Small intestine (tissue), 7 donors: ENCODE results near the gene AMPD3. TPM values are rescaled to one million over a fixed set of nuclear protein-coding genes. Genes with fewer than 3 reads are reported as not detected.
A peak's percentile ranks its signal among the peaks of the same experiment; 100 is the strongest.

ENCODE experiments used
- DNase-seq, 2 donors: peaks; one replicate each; pipeline versions ENCODE4 v3.0.0 to v3.0.0-alpha.2; 2013
- FAIRE-seq: peaks from 2 replicates; lab custom pipeline; 2012; peaks lifted over from hg19 to GRCh38; lab: Jason Lieb, UNC
- H3K27ac ChIP-seq, 3 donors: one replicate each; pipeline ENCODE4 v1.5.1; 2013; ENCODE audit warnings: low read length in 2 of 3, mild to moderate bottlenecking in 2 of 3, control low read depth in 1 of 3, inconsistent platforms in 1 of 3, low read depth in 1 of 3, moderate library complexity in 1 of 3
- H3K27me3 ChIP-seq, 3 donors: one replicate each; pipeline ENCODE4 v1.6.1; 2013; ENCODE audit warnings: low read length in 3 of 3, inconsistent platforms in 1 of 3; ENCODE audit not compliant: control insufficient read depth in 3 of 3, insufficient read depth in 3 of 3
- H3K36me3 ChIP-seq, 3 donors: one replicate each; pipeline ENCODE4 v1.6.1; 2013; ENCODE audit warnings: low read length in 3 of 3, inconsistent platforms in 1 of 3, low read depth in 1 of 3, mild to moderate bottlenecking in 1 of 3, moderate library complexity in 1 of 3; ENCODE audit not compliant: control insufficient read depth in 3 of 3, insufficient read depth in 2 of 3
- H3K4me1 ChIP-seq, 3 donors: one replicate each; pipeline ENCODE4 v1.6.1; 2013; ENCODE audit warnings: low read length in 2 of 3, inconsistent platforms in 1 of 3, low read depth in 1 of 3, mild to moderate bottlenecking in 1 of 3, moderate library complexity in 1 of 3; ENCODE audit not compliant: control insufficient read depth in 3 of 3, insufficient read depth in 2 of 3
- H3K4me3 ChIP-seq, 3 donors: one replicate each; pipeline ENCODE4 v1.5.1; 2013; ENCODE audit warnings: low read length in 3 of 3, control low read depth in 1 of 3, inconsistent platforms in 1 of 3, low read depth in 1 of 3, mild to moderate bottlenecking in 1 of 3, moderate library complexity in 1 of 3
- H3K9me3 ChIP-seq, 2 donors: one replicate each; pipeline ENCODE4 v1.6.1; 2013; ENCODE audit warnings: low read depth in 1 of 2, low read length in 1 of 2; ENCODE audit not compliant: control insufficient read depth in 2 of 2, insufficient read depth in 1 of 2
- WGBS, 3 donors: extraction: QIAGEN DNeasy Blood & Tissue Kit; methylation state at CpG; one replicate each; pipeline ENCODE4 v1.1.7; 2013; 5-methylcytosine and 5-hydroxymethylcytosine counted together
- polyA plus RNA-seq, 4 donors: library from polyadenylated mRNA; stranded (reverse) in 3 of 4; unstranded in 1 of 4; fragments of 200-250 nt in 3 of 4; fragments of 120-200 nt in 1 of 4; gene quantifications; one replicate each; pipeline versions ENCODE4 v1.2.1 to v1.2.3, GENCODE V29; 2013
- donor health status: healthy with polysubstance abuse.
- donor health status: control.
- donor health status: control.
- donor health status: Bipolar disorder and iron deficiency.
- donor health status: healthy.

AMPD3 gene
- polyA plus RNA-seq, 4 donors, result 2.7 to 5.1 (median 3.6) TPM

DNA sequence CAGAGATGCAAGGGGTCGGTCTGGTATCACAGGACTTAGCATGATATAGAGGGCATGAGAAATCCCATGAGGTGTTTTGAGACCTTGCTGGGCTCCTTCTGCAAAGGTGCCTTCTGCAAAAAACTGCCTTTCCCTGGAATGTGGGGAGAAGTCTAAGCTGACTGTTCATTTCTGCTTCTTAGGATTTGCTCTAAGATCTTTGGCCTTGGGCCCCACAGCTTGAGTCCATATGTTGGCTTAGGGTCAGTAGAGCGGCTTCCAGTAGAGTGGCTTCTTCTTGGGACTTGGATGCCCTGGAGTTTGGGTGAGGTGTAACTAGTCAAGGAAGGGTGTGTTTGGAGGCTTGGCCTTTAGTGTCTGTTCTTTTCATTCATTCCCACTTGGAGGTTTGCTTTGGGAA lies 37.0 kb downstream of the AMPD3 start:
- no peak for DNase-seq
- no peaks in the 10 kb centered on the region for H3K9me3 ChIP-seq
- WGBS, 3 donors, result 97 to 100% (median 100%) methylated on average over 2 of the region's 2 CpGs
- H3K36me3 ChIP-seq, result peaks cover 0 to 23% (median 5%) of the 10 kb centered on the region in 3 donors
- FAIRE-seq, result no peak
- H3K27me3 ChIP-seq, result no peaks in the 10 kb centered on the region
- peaks cover 0 to 6% (median 4%) of the 10 kb centered on the region in 3 donors for H3K4me1 ChIP-seq
- H3K4me3 ChIP-seq, result no peak overlapping the region
- H3K27ac ChIP-seq, result peak overlapping the region in 1 of 3 donors; percentile 20

- H3K27me3 ChIP-seq, result no peaks in the 10 kb centered on the region
- no peak for FAIRE-seq
- WGBS, 3 donors, result 96 to 97% (median 97%) methylated on average over 18 of the region's 18 CpGs
- DNase-seq, result peak in 1 of 2 donors; percentile 10
- peaks cover 0 to 24% (median 5%) of the 10 kb centered on the region in 3 donors for H3K36me3 ChIP-seq
- H3K4me1 ChIP-seq, result peaks cover 0 to 6% (median 4%) of the 10 kb centered on the region in 3 donors
- no peaks in the 10 kb centered on the region for H3K9me3 ChIP-seq
- H3K4me3 ChIP-seq, result no peak overlapping the region
- H3K27ac ChIP-seq, result peak overlapping the region in 1 of 3 donors; percentile 28
Observed at GRCh38 chr11:10493041-10493663, 38.1 kb downstream of the AMPD3 start.

DNA sequence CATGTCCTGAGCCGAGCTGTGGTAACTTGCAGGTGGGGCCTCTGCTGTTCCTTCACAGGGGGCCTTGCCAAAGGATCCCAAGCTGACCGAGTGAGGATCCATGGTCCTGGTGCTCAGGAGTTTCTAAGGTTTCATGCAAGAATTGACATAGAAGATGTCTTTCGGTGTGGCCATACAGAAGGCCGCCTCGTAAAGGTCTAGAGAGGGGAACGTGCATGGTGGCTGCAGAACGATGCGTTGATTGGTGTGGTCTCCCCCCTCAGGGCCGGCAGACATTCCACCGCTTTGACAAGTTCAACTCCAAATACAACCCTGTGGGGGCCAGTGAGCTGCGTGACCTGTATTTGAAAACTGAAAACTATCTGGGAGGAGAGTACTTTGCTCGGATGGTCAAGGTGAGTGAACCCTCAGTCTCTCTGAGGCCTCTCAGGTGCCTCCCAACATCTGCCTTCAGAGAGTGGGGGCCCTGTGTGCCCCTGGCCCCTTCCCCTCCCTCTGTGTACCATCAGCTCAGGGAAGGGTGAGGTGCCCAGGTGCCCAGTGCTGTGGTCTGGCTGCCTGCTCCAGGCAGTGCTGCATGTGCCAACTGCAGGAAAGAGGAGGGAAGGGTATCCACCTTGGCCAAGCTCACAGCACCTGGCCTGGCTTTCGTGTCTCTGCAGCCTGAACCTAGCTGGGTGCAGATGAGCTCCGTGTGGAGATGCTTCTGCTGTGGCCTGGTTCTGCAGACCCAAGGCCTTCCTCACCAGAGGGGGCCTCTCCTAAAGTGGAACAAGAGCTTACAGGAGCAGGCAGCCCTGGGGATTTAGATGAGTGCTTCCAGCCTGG lies 39.8 kb downstream of the AMPD3 start:
- 93 to 95% (median 94%) methylated on average over 14 of the region's 14 CpGs for WGBS, 3 donors
- no peaks in the 10 kb centered on the region for H3K27me3 ChIP-seq

GRCh38 chr11:10495464-10495786 lies 40.4 kb downstream of the AMPD3 start:
- 92 to 98% (median 97%) methylated on average over 8 of the region's 8 CpGs for WGBS, 3 donors
- DNase-seq (no peak), FAIRE-seq (no peak)
- Histone ChIP-seq H3K9me3 (no peaks in the 10 kb centered on the region), H3K36me3 (peaks cover 0 to 34% (median 2%) of the 10 kb centered on the region in 3 donors), H3K4me3 (no peak overlapping the region), H3K27me3 (no peaks in the 10 kb centered on the region), H3K4me1 (peaks cover 0 to 6% (median 0%) of the 10 kb centered on the region in 3 donors), H3K27ac (no peak overlapping the region)

More for the DNA sequence above, 39.8 kb downstream of the AMPD3 start:
- Histone ChIP-seq H3K4me3 (no peak overlapping the region), H3K36me3 (peaks cover 0 to 34% (median 2%) of the 10 kb centered on the region in 3 donors), H3K9me3 (no peaks in the 10 kb centered on the region), H3K27ac (no peak overlapping the region), H3K4me1 (peaks cover 0 to 6% (median 0%) of the 10 kb centered on the region in 3 donors)
- no peak for FAIRE-seq
- DNase-seq, result no peak

GRCh38 chr11:10496296-10496936 lies 41.4 kb downstream of the AMPD3 start:
- H3K9me3 ChIP-seq, result no peaks in the 10 kb centered on the region
- WGBS, 3 donors, result 92 to 98% (median 94%) methylated on average over 4 of the region's 4 CpGs
- no peak for DNase-seq
- no peak overlapping the region for H3K27ac ChIP-seq
- peaks cover 0 to 43% (median 2%) of the 10 kb centered on the region in 3 donors for H3K36me3 ChIP-seq
- peaks cover 0 to 6% (median 0%) of the 10 kb centered on the region in 3 donors for H3K4me1 ChIP-seq
- FAIRE-seq, result no peak
- no peak overlapping the region for H3K4me3 ChIP-seq
- no peaks in the 10 kb centered on the region for H3K27me3 ChIP-seq

- 82 to 94% (median 89%) methylated on average over 18 of the region's 18 CpGs for WGBS, 3 donors
- no peak for FAIRE-seq
- peaks cover 0 to 47% (median 2%) of the 10 kb centered on the region in 3 donors for H3K36me3 ChIP-seq
- no peak for DNase-seq
- H3K9me3 ChIP-seq, result no peaks in the 10 kb centered on the region
- H3K27me3 ChIP-seq, result no peaks in the 10 kb centered on the region
- H3K27ac ChIP-seq, result no peak overlapping the region
- peaks cover 0 to 3% (median 0%) of the 10 kb centered on the region in 3 donors for H3K4me1 ChIP-seq
- no peak overlapping the region for H3K4me3 ChIP-seq
Observed at GRCh38 chr11:10497371-10498021, 42.4 kb downstream of the AMPD3 start.

- no peaks in the 10 kb centered on the region for H3K27me3 ChIP-seq
- whole genome bisulfite sequencing, 3 donors, result 89 to 95% (median 93%) methylated on average over 7 of the region's 7 CpGs
- peaks cover 0 to 49% (median 2%) of the 10 kb centered on the region in 3 donors for H3K36me3 ChIP-seq
- H3K4me1 ChIP-seq, result no peaks in the 10 kb centered on the region
- no peak for DNase-seq
- no peak for FAIRE-seq
- H3K4me3 ChIP-seq, result no peak overlapping the region
- no peaks in the 10 kb centered on the region for H3K9me3 ChIP-seq
- H3K27ac ChIP-seq, result no peak overlapping the region
Observed at GRCh38 chr11:10498022-10498400, 42.9 kb downstream of the AMPD3 start.
